ENCODE measurements around the gene TMTC4.

- TF ChIP-seq CTCF (IDR thresholded peaks at IDR 0.05) (no peak), POLR2A (IDR thresholded peaks at IDR 0.05) (no peak)
Measured at GRCh38 chr13:100597253-100597652, 77.3 kb downstream of the TMTC4 start.
